B cell (primary cell): ENCODE results near the gene KCNK13. TPM values are rescaled to one million over a fixed set of nuclear protein-coding genes. Genes with fewer than 3 reads are reported as not detected.

Source experiments
- ATAC-seq: fragments of 200-7000 bp; cut with Tn5 transposase; one replicate; pipeline ENCODE4 v1.10.0; 2021; ENCODE audit warnings: low read depth, mild to moderate bottlenecking, moderate number of reproducible peaks, moderate library complexity
- CTCF ChIA-PET: fragments of 350-600 bp; sonication (Branson Sonifier 250); formaldehyde crosslinking; loops from one replicate; lab custom pipeline; 2021; ENCODE audit warnings: antibody characterized with exemption, inconsistent platforms; lab: Charles Lee
- POLR2A ChIA-PET: fragments of 350-600 bp; sonication (Branson Sonifier 250); formaldehyde crosslinking; loops from one replicate; lab custom pipeline; 2021; ENCODE audit warnings: antibody characterized with exemption; lab: Charles Lee
- DNase-seq: peaks from one replicate; pipeline ENCODE4 v3.0.0; 2013
- H2AFZ ChIP-seq: 2 replicates; pipeline ENCODE4 v1.6.1; 2012; ENCODE audit warnings: mild to moderate bottlenecking, low read depth, low read length; ENCODE audit not compliant: insufficient read depth, poor library complexity, severe bottlenecking
- H3K27ac ChIP-seq, 2 donors: 1 replicate in 1 of 2; 2 replicates in 1 of 2; pipeline ENCODE4 v1.5.1; 2012 to 2013; ENCODE audit warnings: low read length in 2 of 2, mild to moderate bottlenecking in 2 of 2, moderate library complexity in 1 of 2
- H3K27me3 ChIP-seq, 4 experiments: fragments of 200-600 bp in 1 of 4; sonication (generic) in 1 of 4; replicated peaks in 1 of 4; 1 replicate in 2 of 4; 2 replicates in 2 of 4; pipeline versions ENCODE4 v1.6.1 to v1.7.0; 2013 to 2016; ENCODE audit warnings: low read length in 3 of 4, mild to moderate bottlenecking in 2 of 4, mixed read lengths in 1 of 4, moderate library complexity in 1 of 4; ENCODE audit not compliant: insufficient read depth in 4 of 4, control insufficient read depth in 3 of 4; ENCODE audit errors: control extremely low read depth in 1 of 4
- H3K36me3 ChIP-seq, 2 experiments: replicated peaks in 1 of 2; 1 replicate in 1 of 2; 2 replicates in 1 of 2; pipeline versions ENCODE4 v1.6.1 to v1.7.1; 2013; ENCODE audit warnings: low read length in 1 of 2; ENCODE audit not compliant: insufficient read depth in 2 of 2, control insufficient read depth in 1 of 2; ENCODE audit errors: control extremely low read depth in 1 of 2, extremely low read depth in 1 of 2
- H3K4me1 ChIP-seq, 2 donors: fragments of 200-600 bp in 1 of 2; sonication (generic) in 1 of 2; 1 replicate in 1 of 2; 2 replicates in 1 of 2; pipeline versions ENCODE4 v1.5.1 to v1.6.1; 2013 to 2017; ENCODE audit warnings: low read length in 2 of 2; ENCODE audit not compliant: control insufficient read depth in 2 of 2, insufficient read depth in 2 of 2
- H3K4me2 ChIP-seq: replicated peaks from 2 replicates; pipeline ENCODE3; 2012; ENCODE audit warnings: mild to moderate bottlenecking, low read depth, low read length; ENCODE audit not compliant: poor library complexity, severe bottlenecking
- H3K4me3 ChIP-seq, 5 experiments: fragments of 200-600 bp in 1 of 5; sonication (generic) in 1 of 5; 1 replicate in 3 of 5; 2 replicates in 2 of 5; pipeline versions ENCODE4 v1.5.1 to v1.7.0; 2011 to 2016; ENCODE audit warnings: low read length in 4 of 5, mild to moderate bottlenecking in 4 of 5, low read depth in 2 of 5, control low read depth in 1 of 5, moderate library complexity in 1 of 5; ENCODE audit not compliant: insufficient read depth in 1 of 5; ENCODE audit errors: control extremely low read depth in 1 of 5, extremely low read depth in 1 of 5
- H3K79me2 ChIP-seq: fragments of 200-600 bp; sonication (generic); one replicate; pipeline ENCODE4 v1.6.0; 2016; ENCODE audit warnings: low read length; ENCODE audit not compliant: control insufficient read depth, insufficient read depth
- H3K9ac ChIP-seq: fragments of 200-600 bp; sonication (generic); 2 replicates; pipeline ENCODE4 v1.6.1; 2017; ENCODE audit warnings: mild to moderate bottlenecking, low read length, moderate library complexity
- H3K9me3 ChIP-seq, 3 donors: one replicate each; pipeline versions ENCODE4 v1.6.1 to v1.7.1; 2013; ENCODE audit warnings: low read length in 2 of 3; ENCODE audit not compliant: control insufficient read depth in 2 of 3, insufficient read depth in 1 of 3; ENCODE audit errors: control extremely low read depth in 1 of 3
- H4K20me1 ChIP-seq: 2 replicates; pipeline ENCODE4 v1.6.0; 2012; ENCODE audit warnings: mild to moderate bottlenecking, low read length; ENCODE audit not compliant: insufficient read depth, control insufficient read depth, poor library complexity, severe bottlenecking
- H3K27ac Mint-ChIP-seq: one replicate; pipeline ENCODE4 v1.8.0; 2021; ENCODE audit warnings: mixed read lengths
- H3K27me3 Mint-ChIP-seq: one replicate; pipeline ENCODE4 v1.8.0; 2021; ENCODE audit warnings: mixed read lengths
- H3K4me1 Mint-ChIP-seq: one replicate; pipeline ENCODE4 v1.8.0; 2021; ENCODE audit warnings: mixed read lengths
- H3K4me3 Mint-ChIP-seq: one replicate; pipeline ENCODE4 v1.8.0; 2021; ENCODE audit warnings: mixed read lengths
- H3K9me3 Mint-ChIP-seq: one replicate; pipeline ENCODE4 v1.8.0; 2022; ENCODE audit warnings: mixed read lengths; ENCODE audit not compliant: insufficient read depth
- CTCF ChIP-seq: fragments of 200-600 bp; IDR thresholded peaks from one replicate; pipeline ENCODE4 v1.8.0; 2022; ENCODE audit warnings: antibody characterized with exemption, mild to moderate bottlenecking
- EZH2 ChIP-seq: IDR thresholded peaks from 2 replicates; pipeline ENCODE4 v1.6.1; 2012; ENCODE audit warnings: borderline replicate concordance, low read depth, mild to moderate bottlenecking, moderate library complexity, low read length; ENCODE audit not compliant: insufficient read depth, poor library complexity, severe bottlenecking
- WGBS: methylation state at CpG from one replicate; pipeline ENCODE4 v1.1.5; 2013; ENCODE audit warnings: missing lambda C conversion rate; ENCODE audit not compliant: insufficient coverage; 5-methylcytosine and 5-hydroxymethylcytosine counted together
- intact Hi-C: fragments of 100-400 bp; cut with micrococcal nuclease; formaldehyde crosslinking; loops from one replicate; pipeline ENCODE4 v1.10.0; 2022
- polyA plus RNA-seq: library from polyadenylated mRNA; depleted of rRNA; stranded (reverse); fragments of >200 nt; gene quantifications from 2 replicates; pipeline ENCODE4 v1.2.3, GENCODE V29; 2012
- total RNA-seq, 2 donors: library from RNA; stranded (reverse); fragments of 120-200 nt in 1 of 2; gene quantifications; 1 replicate in 1 of 2; 2 replicates in 1 of 2; pipeline versions ENCODE4 v1.2.3 to v1.2.4, GENCODE V29; 2013 to 2022

Gene KCNK13
- total and polyA plus RNA-seq, 2 donors (not counting 1 experiment from before 2014, with no cell fraction given): 0.03 TPM; not detected in 1

- no peak overlapping the region for H3K4me3 Mint-ChIP-seq
- Histone ChIP-seq H3K4me1 (no peaks in the 10 kb centered on the region), H3K4me2 (no peak overlapping the region), H3K9ac (no peak overlapping the region), H3K36me3 (no peaks in the 10 kb centered on the region), H2AFZ (no peak overlapping the region), H3K9me3 (peaks cover 0 to 10% (median 0%) of the 10 kb centered on the region in 3 donors), H3K27ac (no peak overlapping the region), H3K4me3 (no peak overlapping the region), H3K27me3 (peaks cover 0 to 5% (median 0%) of the 10 kb centered on the region in 4 experiments), H3K79me2 (no peaks in the 10 kb centered on the region), H4K20me1 (no peaks in the 10 kb centered on the region)
- H3K27me3 Mint-ChIP-seq: peaks cover 20% of the 10 kb centered on the region
- no peak overlapping the region for H3K27ac Mint-ChIP-seq
- no peaks in the 10 kb centered on the region for H3K4me1 Mint-ChIP-seq
- ATAC-seq (no peak), DNase-seq (no peak)
- CTCF ChIA-PET: no interaction called here
- peaks cover 3% of the 10 kb centered on the region for H3K9me3 Mint-ChIP-seq
- WGBS: 100% methylated on average over 1 of the region's 2 CpGs
- intact Hi-C loops: no loop called here
- TF ChIP-seq EZH2 (no peak), CTCF (no peak)
- POLR2A ChIA-PET: no interaction called here
Measured at GRCh38 chr14:90201344-90201743, 139.6 kb downstream of the KCNK13 start.

GRCh38 chr14:90204516-90204915 lies 142.7 kb downstream of the KCNK13 start:
- Histone ChIP-seq H3K9me3 (peaks cover 0 to 7% (median 0%) of the 10 kb centered on the region in 3 donors), H2AFZ (no peak overlapping the region), H3K27me3 (no peaks in the 10 kb centered on the region), H3K79me2 (no peaks in the 10 kb centered on the region), H3K4me1 (no peaks in the 10 kb centered on the region), H3K9ac (no peak overlapping the region), H3K4me2 (no peak overlapping the region), H3K36me3 (no peaks in the 10 kb centered on the region), H3K27ac (no peak overlapping the region), H3K4me3 (no peak overlapping the region), H4K20me1 (no peaks in the 10 kb centered on the region)
- H3K27ac Mint-ChIP-seq: no peak overlapping the region
- no peaks in the 10 kb centered on the region for H3K4me1 Mint-ChIP-seq
- no peak for ATAC-seq
- H3K4me3 Mint-ChIP-seq: no peak overlapping the region
- ChIA-PET POLR2A (no interaction called here), CTCF (interaction anchor here (1.1 kb wide), 1 partner anchor 31 kb away, joined by 3 read pairs; no protein-coding TSS in a partner anchor)
- peaks cover 10% of the 10 kb centered on the region for H3K27me3 Mint-ChIP-seq
- peaks cover 3% of the 10 kb centered on the region for H3K9me3 Mint-ChIP-seq
- TF ChIP-seq EZH2 (no peak), CTCF (no peak)
- no peak for DNase-seq
- intact Hi-C loops: no loop called here
